NCI-H2227 treated with DMSO at 0.1 percent for 48 hours (cell line): ENCODE measurements around the gene EMB.
"Not testable (repeated sequence)": the region's sequence is repeated elsewhere in the genome, so short reads cannot be mapped to it uniquely, and the experiment has no call there.

ENCODE experiments used
- DNase-seq: peaks from one replicate; lab custom pipeline; 2025; lab: John Stamatoyannopoulos, UW

Gene EMB

GRCh38 chr5:50421184-50421950 is 19.7 kb downstream of the EMB start:
- not testable (repeated sequence) for DNase-seq

DNA sequence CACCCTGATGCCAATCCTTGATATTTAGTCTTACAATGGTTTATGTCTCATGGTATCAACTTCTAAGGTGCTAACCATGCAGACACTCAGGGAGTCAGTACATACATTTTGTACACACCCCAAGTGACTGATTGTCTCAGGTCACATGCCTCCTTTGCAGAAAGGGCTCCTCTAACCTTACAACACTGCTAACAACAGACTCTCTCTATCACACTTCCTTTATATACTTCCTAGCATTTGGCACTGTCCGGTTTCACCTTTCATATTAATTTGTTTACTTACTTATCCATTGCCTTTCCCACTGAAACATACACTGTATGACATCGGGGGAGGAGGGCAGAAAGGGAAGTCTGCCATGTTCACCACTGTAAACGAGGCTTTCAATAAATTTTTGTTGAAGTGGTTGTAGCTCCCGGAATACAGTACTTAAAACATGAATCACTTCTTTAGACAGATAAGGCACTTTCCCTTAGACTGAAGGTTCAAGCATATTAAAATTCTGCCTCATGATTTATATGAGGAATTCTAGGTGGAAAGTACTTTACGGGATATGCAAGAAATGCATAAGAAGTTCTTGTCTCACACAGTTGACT is 20.6 kb downstream of the EMB start:
- no peak for DNase-seq

- not testable (repeated sequence) for DNase-seq
Measured at GRCh38 chr5:50419656-50420055, 21.4 kb downstream of the EMB start.

DNA sequence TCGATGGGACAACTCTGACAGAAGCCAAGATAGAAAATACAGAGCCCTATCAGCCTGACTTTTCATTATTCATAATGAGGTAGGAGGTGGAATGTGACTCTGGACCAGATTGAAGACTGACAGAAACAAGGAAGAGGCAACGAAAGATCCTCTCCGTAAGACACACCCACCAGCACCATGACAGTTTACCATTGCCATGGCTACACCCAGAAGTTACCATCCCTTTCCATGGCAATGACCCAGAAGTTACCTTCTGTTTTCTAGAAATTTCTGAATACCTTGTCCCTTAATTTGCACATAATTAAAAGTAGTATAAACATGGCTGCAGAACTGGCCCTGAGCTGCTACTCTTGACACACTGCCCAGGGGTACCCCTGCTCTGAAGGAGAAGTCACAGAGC is 24.5 kb downstream of the EMB start:
- DNase-seq, result not testable (repeated sequence)

DNA sequence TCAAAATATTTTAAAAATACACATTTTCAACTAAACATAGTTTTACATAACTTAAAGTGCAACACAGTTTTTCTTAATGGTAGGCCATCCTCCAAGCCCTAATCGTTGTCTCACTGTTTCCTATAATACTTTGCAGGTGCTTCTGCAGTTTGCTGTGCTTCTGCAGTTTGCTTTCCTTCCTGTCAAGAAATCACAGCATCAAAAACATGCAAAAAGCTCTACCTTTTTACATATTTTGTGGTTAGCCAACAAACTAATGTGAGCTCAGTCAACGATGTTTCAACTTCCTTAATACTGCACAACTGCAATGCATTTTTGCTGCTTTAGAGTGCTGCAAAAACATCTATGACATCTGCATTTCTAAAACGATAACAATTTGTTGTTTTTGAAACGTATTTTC is 25.2 kb downstream of the EMB start:
- DNase-seq, result no peak

GRCh38 chr5:50410932-50411331 is 30.2 kb downstream of the EMB start:
- not testable (repeated sequence) for DNase-seq

GRCh38 chr5:50406877-50407276 is 34.2 kb downstream of the EMB start:
- no peak for DNase-seq

GRCh38 chr5:50401336-50401735 is 39.8 kb downstream of the EMB start:
- no peak for DNase-seq

DNA sequence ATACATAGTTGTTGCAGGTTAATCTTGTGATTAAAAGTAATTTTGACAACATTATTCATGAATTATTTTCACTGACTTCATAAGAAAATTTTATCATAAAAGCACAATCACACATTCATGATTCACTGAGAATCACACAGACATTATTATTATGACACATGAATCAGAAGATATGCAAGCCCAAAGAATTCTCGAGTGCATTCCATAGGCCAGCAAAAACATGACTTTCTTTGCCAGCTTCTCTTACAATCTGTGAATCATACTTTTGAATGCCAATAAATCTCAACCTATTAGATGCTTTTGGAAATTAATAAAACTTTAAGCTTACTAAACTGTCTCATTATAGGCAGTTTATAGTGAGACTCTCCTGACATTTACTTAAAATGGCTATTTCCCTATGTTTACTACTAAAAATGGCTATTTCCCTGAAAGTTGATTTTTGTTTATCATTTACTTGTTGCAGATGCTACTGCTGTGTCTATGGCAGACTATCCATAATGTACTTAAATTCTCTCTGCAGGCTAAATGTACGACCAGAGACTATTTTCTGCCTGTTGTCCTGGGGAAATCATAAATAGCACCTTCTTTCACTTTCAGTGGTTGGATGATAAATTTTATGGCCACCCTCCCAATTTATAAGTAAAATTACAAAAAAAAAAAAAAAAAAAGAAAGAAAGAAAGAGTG is 47.0 kb downstream of the EMB start:
- not testable (repeated sequence) for DNase-seq

- not testable (repeated sequence) for DNase-seq
Measured at GRCh38 chr5:50392289-50392688, 48.8 kb downstream of the EMB start.

DNA sequence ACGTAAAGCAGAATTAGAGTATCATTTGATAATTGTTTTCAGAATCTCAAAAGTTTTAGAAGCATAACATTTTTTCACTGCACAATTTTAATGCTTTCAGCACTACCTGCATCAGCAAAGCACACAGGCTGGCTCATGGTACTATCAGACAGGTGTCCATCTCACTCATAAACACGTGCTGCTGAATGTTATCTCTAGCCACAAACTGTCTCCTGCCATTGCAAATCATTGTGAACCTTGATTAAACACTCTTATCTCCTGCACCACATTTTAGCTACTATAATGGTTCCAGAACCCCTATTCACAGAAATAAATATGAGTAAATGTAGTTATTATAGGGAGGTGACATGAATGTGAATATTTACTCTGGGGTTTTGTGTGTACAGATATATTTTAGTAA is 56.7 kb downstream of the EMB start:
- DNase-seq, result not testable (repeated sequence)

DNA sequence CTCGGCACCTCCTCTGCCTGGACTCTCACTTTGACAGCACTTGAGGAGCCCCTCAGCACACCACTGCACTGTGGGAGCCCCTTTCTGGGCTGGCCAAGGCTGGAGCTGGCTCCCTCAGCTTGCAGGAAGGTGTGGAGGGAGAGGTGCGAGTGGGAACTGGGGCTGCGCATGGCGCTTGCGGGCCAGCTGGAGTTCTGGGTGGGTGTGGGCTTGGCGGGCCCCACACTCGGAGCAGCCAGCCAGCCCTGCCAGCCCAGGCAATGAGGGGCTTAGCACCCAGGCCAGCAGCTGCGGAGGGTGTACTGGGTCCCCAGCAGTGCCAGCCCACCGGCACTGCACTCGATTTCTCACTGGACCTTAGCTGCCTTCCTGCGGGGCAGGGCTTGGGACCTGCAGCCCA is 64.4 kb downstream of the EMB start:
- not testable (repeated sequence) for DNase-seq

- DNase-seq, result not testable (repeated sequence)
Measured at GRCh38 chr5:50369287-50370033, 71.6 kb downstream of the EMB start.

GRCh38 chr5:50365426-50366251 is 75.4 kb downstream of the EMB start:
- no peak for DNase-seq

GRCh38 chr5:50364535-50365309 is 76.4 kb downstream of the EMB start:
- DNase-seq, result not testable (repeated sequence)

- DNase-seq, result no peak
Measured at GRCh38 chr5:50359187-50359586, 81.9 kb downstream of the EMB start.

DNA sequence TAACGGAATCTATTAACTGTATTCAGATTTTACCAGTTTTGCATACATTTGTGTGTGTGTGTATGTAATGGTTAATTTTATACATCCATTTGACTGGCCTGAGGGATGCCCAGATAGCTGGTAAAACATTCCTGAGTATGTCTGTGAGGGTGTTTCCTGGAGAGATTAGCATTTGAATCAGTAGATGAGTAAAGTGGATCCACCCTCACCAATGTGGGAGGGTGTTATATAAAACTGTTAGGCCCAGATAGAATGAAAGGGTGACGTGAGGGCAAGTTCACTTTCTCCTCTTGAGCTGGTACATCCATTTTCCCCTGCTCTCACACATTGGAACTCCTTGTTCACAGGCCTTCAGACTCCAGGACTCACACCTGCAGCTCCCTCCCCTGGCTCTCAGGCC is 88.7 kb downstream of the EMB start:
- DNase-seq, result no peak
